NCI-H82 (cell line): ENCODE results near the gene CHMP2B.
A peak's percentile ranks its signal among the peaks of the same experiment; 100 is the strongest.

Experiments used
- DNase-seq: peaks from one replicate; lab custom pipeline; 2025; lab: John Stamatoyannopoulos, UW

Gene CHMP2B, protein sequence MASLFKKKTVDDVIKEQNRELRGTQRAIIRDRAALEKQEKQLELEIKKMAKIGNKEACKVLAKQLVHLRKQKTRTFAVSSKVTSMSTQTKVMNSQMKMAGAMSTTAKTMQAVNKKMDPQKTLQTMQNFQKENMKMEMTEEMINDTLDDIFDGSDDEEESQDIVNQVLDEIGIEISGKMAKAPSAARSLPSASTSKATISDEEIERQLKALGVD

GRCh38 chr3:87227104-87227834, at the start of gene CHMP2B:
TSS of gene CHMP2B (plus strand) at chr3:87227309. CDS start at chr3:87227523, 214 bp downstream.
- DNase-seq, result peak; percentile 89

GRCh38 chr3:87179642-87180041, 47.5 kb upstream of the CHMP2B start:
- DNase-seq, result peak; percentile 51

GRCh38 chr3:87181551-87181950, 45.6 kb upstream of the CHMP2B start:
- DNase-seq, result no peak

DNA sequence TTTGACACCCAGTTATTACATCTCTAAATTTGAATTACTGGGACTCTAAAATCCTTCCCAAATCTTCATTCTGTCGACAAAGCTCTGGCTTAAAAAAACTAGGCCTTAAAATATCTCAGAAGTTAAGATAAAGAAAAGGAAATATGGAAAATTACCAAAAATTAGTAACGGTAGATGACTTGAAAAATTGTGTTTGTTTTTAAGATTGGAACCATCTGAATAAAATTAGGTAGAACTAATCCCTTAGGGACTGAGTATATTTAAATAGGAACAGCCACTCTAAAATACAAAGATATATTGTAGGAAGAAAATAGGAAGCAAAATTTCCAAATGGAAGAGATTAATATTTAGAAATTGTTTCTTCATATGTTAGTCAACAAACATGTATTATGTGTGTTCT, 45.1 kb upstream of the CHMP2B start:
- DNase-seq, result no peak

- DNase-seq, result no peak
Observed at GRCh38 chr3:87186608-87187159, 40.4 kb upstream of the CHMP2B start.

DNA sequence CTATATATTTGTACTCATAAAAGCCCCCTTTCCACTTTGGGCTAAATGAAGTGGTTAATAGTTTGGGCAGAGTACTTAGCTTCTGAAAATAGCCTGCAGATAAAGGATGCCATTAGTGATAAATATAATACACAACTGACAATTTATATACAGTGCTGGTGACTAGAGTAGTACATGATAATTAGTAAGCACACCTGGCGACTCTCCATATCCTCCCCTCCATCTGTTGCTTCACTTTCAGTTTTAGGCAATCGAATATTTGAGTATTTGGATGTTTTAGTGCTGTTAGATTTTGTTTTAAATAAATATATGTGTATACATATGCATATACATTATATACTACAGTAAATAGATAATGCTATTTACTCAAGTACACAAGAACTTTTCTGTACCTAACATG, 35.9 kb upstream of the CHMP2B start:
- no peak for DNase-seq

DNA sequence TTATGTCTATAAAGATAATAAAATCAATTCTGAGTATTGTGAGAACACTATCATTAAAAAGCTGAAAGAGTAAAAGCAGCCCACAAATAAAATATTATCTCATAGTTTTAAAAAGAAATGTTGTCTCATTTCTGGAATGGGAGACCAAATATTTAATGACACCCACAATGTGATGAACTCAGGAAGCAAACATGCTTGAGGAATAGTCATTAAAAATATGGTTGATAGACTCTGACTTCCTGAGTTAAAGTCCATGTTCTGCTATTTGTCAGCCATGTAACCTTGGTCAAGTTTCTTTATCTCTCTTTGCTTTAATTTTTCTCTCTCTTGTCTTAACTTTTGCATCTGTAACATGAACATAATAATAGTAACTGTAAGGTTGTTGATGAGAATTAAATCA, 35.5 kb upstream of the CHMP2B start:
- DNase-seq, result no peak

DNA sequence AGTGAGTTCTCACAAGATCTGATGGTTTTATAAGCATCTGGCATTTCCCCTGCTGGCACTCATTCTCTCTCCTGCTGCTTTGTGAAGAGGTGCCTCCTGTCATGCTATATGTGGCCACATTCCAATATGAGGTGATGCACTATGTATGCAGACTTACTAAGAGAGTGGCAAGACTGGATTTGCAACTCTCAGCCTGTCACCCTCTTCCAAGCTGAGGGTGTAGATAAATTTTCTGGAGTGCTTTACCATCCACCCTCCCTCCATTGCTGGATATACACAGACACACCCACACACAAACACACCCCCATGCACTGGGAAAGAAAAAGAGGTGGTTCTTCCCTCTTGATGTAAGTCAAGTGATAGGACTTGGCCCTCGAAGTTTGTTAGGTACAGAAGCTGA, 30.2 kb upstream of the CHMP2B start:
- DNase-seq, result no peak

GRCh38 chr3:87197531-87197930, 29.6 kb upstream of the CHMP2B start:
- no peak for DNase-seq

- DNase-seq, result no peak
Observed at GRCh38 chr3:87198774-87199173, 28.3 kb upstream of the CHMP2B start.

DNA sequence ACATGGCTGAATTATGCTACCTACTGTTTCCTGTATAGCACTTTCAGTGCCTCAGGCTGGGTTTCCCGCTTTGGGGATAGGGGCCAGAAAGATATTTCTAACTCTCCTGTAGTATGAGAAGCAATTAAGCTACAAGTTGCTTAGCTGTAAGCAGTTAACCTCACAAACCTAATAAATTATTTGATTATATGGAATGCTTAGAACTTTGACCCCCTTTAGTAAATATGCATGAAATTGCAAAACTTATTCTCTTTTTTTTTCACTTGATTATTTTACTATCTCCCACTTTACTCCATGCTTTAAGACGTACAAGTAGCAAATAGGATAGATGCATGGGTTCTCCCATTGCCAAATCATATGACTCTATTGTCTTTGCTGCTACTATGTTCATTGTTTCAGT, 27.5 kb upstream of the CHMP2B start:
- DNase-seq, result no peak

DNA sequence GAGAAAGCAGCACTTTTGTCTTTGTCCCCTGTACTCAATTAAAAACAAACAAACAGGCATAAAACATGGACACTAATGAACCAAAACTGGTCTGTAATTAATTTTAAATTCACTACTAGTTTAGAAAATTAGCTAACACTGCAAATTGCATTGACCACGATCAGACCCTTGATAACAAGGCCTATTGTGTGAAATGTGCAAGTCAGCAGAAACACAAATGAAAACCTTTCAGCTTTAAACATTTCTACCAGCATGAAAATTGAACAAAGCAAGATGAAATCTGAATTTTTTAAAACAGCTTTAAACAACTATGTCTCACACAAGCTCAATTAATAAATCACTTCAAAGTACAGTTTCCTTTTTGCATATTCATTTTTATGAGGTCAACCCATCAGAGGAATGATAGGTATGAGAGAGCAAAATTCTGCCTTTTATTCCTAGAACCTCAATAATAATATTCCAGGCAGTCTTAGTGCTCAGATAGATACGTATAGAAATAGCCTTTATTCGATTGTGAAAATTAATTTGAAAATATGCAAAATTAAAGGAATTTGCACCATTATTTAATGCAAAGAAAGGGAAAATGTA, 27.0 kb upstream of the CHMP2B start:
- DNase-seq, result no peak

GRCh38 chr3:87201727-87202126, 25.4 kb upstream of the CHMP2B start:
- DNase-seq, result peak; percentile 32

GRCh38 chr3:87203809-87204208, 23.3 kb upstream of the CHMP2B start:
- peak; percentile 1 for DNase-seq

- DNase-seq, result no peak
Observed at GRCh38 chr3:87206070-87206469, 21.0 kb upstream of the CHMP2B start.

GRCh38 chr3:87206635-87207034, 20.5 kb upstream of the CHMP2B start:
- no peak for DNase-seq

DNA sequence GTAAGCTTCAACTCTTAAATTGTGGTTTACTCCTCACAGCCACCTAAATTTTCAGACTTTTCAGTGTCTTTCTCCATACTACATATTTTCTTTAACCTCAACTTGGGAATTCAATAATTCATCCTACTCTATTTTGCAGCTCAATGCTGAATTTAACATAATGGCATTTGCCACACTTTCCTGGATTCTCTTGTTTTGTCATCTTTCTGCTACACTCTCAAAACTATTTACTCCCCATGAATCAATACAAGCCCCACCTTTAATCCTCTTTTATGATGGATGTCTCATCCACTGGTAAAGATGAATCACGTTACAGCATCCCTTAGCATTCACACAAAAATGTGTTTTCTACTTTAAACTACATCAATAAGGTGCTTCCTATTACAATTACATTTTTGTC, 19.6 kb upstream of the CHMP2B start:
- no peak for DNase-seq

- DNase-seq, result peak; percentile 23
Observed at GRCh38 chr3:87209111-87209510, 18.0 kb upstream of the CHMP2B start.

DNA sequence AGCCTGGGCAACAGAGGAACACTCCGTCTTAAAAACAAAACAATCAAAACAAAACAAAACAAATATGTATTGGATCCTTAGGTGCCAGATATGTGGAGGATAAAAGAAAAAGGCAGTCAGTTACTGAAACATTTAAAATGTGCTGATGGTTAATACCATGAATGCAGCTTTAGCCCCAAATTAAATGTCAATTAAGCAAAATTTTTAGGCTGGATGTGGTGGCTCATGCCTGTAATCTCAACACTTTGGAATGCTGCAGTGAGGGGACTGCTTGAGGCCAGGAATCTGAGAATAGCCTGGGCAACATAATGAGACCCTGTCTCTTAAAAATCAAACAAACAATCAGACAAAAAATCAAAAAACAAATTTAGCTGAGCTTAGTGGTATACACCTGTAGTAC, 8.5 kb upstream of the CHMP2B start:
- DNase-seq, result no peak

DNA sequence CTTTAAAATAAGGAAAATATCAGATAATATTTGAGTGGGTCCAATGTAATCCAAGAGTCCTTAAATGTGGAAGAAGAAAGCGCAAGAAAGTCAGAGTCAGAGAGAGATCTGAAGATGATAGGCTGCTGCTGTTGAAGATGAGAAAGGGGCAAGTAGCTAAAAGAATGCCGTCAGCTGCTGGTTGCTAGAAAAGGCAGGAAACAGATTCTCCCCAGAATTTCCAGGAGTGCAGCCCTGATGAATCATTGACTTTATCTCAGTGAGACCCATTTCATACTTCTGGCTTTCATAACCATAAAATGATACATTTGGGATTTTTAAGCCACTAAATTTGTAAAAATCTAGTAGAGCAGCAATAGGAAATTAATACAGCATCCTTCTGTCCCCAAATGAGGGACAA, 7.5 kb upstream of the CHMP2B start:
- no peak for DNase-seq

GRCh38 chr3:87225659-87226058, 1.4 kb upstream of the CHMP2B start:
- no peak for DNase-seq

- peak; percentile 30 for DNase-seq
Observed at GRCh38 chr3:87227835-87228144, 681 bp downstream of the CHMP2B start.

DNA sequence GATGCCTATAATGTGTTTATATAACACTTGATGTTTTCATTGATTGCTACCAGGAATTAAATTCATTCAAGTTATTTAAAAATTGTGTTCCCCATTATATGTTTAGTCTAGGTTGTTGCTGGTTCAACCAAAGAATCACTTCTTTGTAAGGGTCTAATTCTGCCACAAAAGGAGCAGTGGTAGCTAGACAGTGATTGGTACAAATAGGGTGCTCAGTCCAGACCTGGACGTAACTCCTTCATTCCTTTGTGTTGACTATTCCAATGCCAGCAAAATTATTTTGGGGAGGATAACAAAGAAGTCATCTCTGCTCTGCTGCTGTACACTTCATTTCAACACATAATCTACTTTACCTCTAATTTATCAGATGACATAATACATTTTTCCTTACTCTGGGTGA, 1.2 kb downstream of the CHMP2B start:
- DNase-seq, result no peak
